NCI-H748 (cell line): ENCODE data around the gene KCNQ5.
A peak's percentile ranks its signal among the peaks of the same experiment; 100 is the strongest.

Source experiments
- DNase-seq: peaks from one replicate; lab custom pipeline; 2025; ENCODE audit not compliant: unreplicated experiment; lab: John Stamatoyannopoulos, UW

KCNQ5 gene

GRCh38 chr6:72835749-72836148 is 213.9 kb downstream of the KCNQ5 start:
- DNase-seq = no peak

- no peak for DNase-seq
These were observed 215.1 kb downstream of the KCNQ5 start for GRCh38 chr6:72836971-72837370.

- no peak for DNase-seq
These were observed 219.3 kb downstream of the KCNQ5 start for GRCh38 chr6:72841195-72841594.

GRCh38 chr6:72842140-72842539 is 220.3 kb downstream of the KCNQ5 start:
- no peak for DNase-seq

- no peak for DNase-seq
These were observed 222.8 kb downstream of the KCNQ5 start for GRCh38 chr6:72844614-72845013.

GRCh38 chr6:72849346-72849745 is 227.5 kb downstream of the KCNQ5 start:
- no peak for DNase-seq

- no peak for DNase-seq
These were observed 228.2 kb downstream of the KCNQ5 start for GRCh38 chr6:72850040-72850439.

- DNase-seq = peak; percentile 79
These were observed 228.6 kb downstream of the KCNQ5 start for GRCh38 chr6:72850469-72850868.

- no peak for DNase-seq
These were observed 233.6 kb downstream of the KCNQ5 start for GRCh38 chr6:72855471-72855870.

- DNase-seq = no peak
These were observed 234.9 kb downstream of the KCNQ5 start for GRCh38 chr6:72856801-72857200.

- DNase-seq = no peak
These were observed 236.1 kb downstream of the KCNQ5 start for GRCh38 chr6:72857791-72858585.

- no peak for DNase-seq
These were observed 239.2 kb downstream of the KCNQ5 start for GRCh38 chr6:72861059-72861458.

GRCh38 chr6:72861935-72862432 is 240.1 kb downstream of the KCNQ5 start:
- DNase-seq = no peak

GRCh38 chr6:72863131-72863530 is 241.3 kb downstream of the KCNQ5 start:
- DNase-seq = no peak

- no peak for DNase-seq
These were observed 242.4 kb downstream of the KCNQ5 start for GRCh38 chr6:72864236-72864635.

GRCh38 chr6:72864799-72865198 is 242.9 kb downstream of the KCNQ5 start:
- DNase-seq = no peak

GRCh38 chr6:72865467-72865866 is 243.6 kb downstream of the KCNQ5 start:
- DNase-seq = no peak

GRCh38 chr6:72869621-72870020 is 247.8 kb downstream of the KCNQ5 start:
- DNase-seq = no peak

GRCh38 chr6:72873433-72873832 is 251.6 kb downstream of the KCNQ5 start:
- no peak for DNase-seq

GRCh38 chr6:72876256-72876655 is 254.4 kb downstream of the KCNQ5 start:
- no peak for DNase-seq

- no peak for DNase-seq
These were observed 264.3 kb downstream of the KCNQ5 start for GRCh38 chr6:72886170-72886569.

GRCh38 chr6:72890233-72890632 is 268.4 kb downstream of the KCNQ5 start:
- DNase-seq = no peak

GRCh38 chr6:72890671-72891070 is 268.8 kb downstream of the KCNQ5 start:
- no peak for DNase-seq
